ENCODE measurements around the gene GALNT11. TPM values are rescaled to one million over a fixed set of nuclear protein-coding genes. Genes with fewer than 3 reads are reported as not detected.

GALNT11 gene
- total and polyA plus RNA-seq, 2 experiments from 2014 or later: 42.0 to 49.1 TPM

- Histone ChIP-seq H3K79me2 (ENCODE audit: insufficient read depth) (peaks cover 45% of the 10 kb centered on the region), H3K9me2 (ENCODE audit: insufficient read depth) (no peaks in the 10 kb centered on the region), H3K4me1 (ENCODE audit: insufficient read depth) (no peaks in the 10 kb centered on the region), H4K20me1 (ENCODE audit: insufficient read depth) (no peaks in the 10 kb centered on the region), H3K4me2 (ENCODE audit: unreplicated experiment) (no peak overlapping the region), H3K9ac (no peak overlapping the region), H3K27ac (no peak overlapping the region), H3K27me3 (replicated peaks; ENCODE audit: insufficient read depth) (no peaks in the 10 kb centered on the region), H2AFZ (no peak overlapping the region), H3K4me3 (no peak overlapping the region), H3K36me3 (ENCODE audit: low read depth) (no peaks in the 10 kb centered on the region), H3F3A (ENCODE audit: insufficient read depth) (no peaks in the 10 kb centered on the region), H3K9me3 (ENCODE audit: low read depth) (no peaks in the 10 kb centered on the region)
- WGBS, 2 experiments (ENCODE audit: low coverage in 1 of 2, low lambda C conversion rate in 2 of 2, missing lambda C conversion rate in 2 of 2): 96 to 98% methylated on average over 6 of the region's 6 CpGs
- TF ChIP-seq EZH2 (IDR thresholded peaks at IDR 0.05; ENCODE audit: insufficient read depth, poor library complexity, severe bottlenecking) (no peak), EZH2phosphoT487 (IDR thresholded peaks at IDR 0.05; ENCODE audit: insufficient read depth, low read depth) (no peak)
- DNase-seq: no peak
- in situ Hi-C loops (cut with MboI): no loop called here
These were observed 65.3 kb downstream of the GALNT11 start for GRCh38 chr7:152090747-152091146.

GRCh38 chr7:152093717-152094116 lies 68.2 kb downstream of the GALNT11 start:
- Histone ChIP-seq H3K9me2 (ENCODE audit: insufficient read depth) (no peaks in the 10 kb centered on the region), H3K4me3 (no peak overlapping the region), H3K79me2 (ENCODE audit: insufficient read depth) (peaks cover 27% of the 10 kb centered on the region), H3K9me3 (ENCODE audit: low read depth) (no peaks in the 10 kb centered on the region), H3F3A (ENCODE audit: insufficient read depth) (no peaks in the 10 kb centered on the region), H3K9ac (no peak overlapping the region), H3K27me3 (replicated peaks; ENCODE audit: insufficient read depth) (no peaks in the 10 kb centered on the region), H3K27ac (no peak overlapping the region), H2AFZ (no peak overlapping the region), H3K4me1 (ENCODE audit: insufficient read depth) (no peaks in the 10 kb centered on the region), H3K4me2 (ENCODE audit: unreplicated experiment) (no peak overlapping the region), H3K36me3 (ENCODE audit: low read depth) (no peaks in the 10 kb centered on the region), H4K20me1 (ENCODE audit: insufficient read depth) (no peaks in the 10 kb centered on the region)
- in situ Hi-C loops (cut with MboI): no loop called here
- no peak for DNase-seq
- 86 to 87% methylated on average over 4 of the region's 4 CpGs for WGBS, 2 experiments (ENCODE audit: low coverage in 1 of 2, low lambda C conversion rate in 2 of 2, missing lambda C conversion rate in 2 of 2)
- TF ChIP-seq EZH2phosphoT487 (IDR thresholded peaks at IDR 0.05; ENCODE audit: insufficient read depth, low read depth): no peak

- 97 to 100% methylated on average over 1 of the region's 1 CpG for WGBS, 2 experiments (ENCODE audit: low coverage in 1 of 2, low lambda C conversion rate in 2 of 2, missing lambda C conversion rate in 2 of 2)
- no peaks in the 10 kb centered on the region for H3K36me3 ChIP-seq (ENCODE audit: low read depth)
- no peak for DNase-seq
- peaks cover 17% of the 10 kb centered on the region for H3K79me2 ChIP-seq (ENCODE audit: insufficient read depth)
- H3K9me2 ChIP-seq (ENCODE audit: insufficient read depth): no peaks in the 10 kb centered on the region
- no peak overlapping the region for H3K4me3 ChIP-seq
- no peak overlapping the region for H3K27ac ChIP-seq
- H3K4me2 ChIP-seq (ENCODE audit: unreplicated experiment): no peak overlapping the region
- no peak overlapping the region for H3K9ac ChIP-seq
- H4K20me1 ChIP-seq (ENCODE audit: insufficient read depth): no peaks in the 10 kb centered on the region
- TF ChIP-seq EZH2phosphoT487 (IDR thresholded peaks at IDR 0.05; ENCODE audit: insufficient read depth, low read depth) (no peak), EZH2 (IDR thresholded peaks at IDR 0.05; ENCODE audit: insufficient read depth, poor library complexity, severe bottlenecking) (no peak)
- H3K4me1 ChIP-seq (ENCODE audit: insufficient read depth): no peaks in the 10 kb centered on the region
- in situ Hi-C loops (cut with MboI): no loop called here
- no peaks in the 10 kb centered on the region for H3F3A ChIP-seq (ENCODE audit: insufficient read depth)
- H3K9me3 ChIP-seq (ENCODE audit: low read depth): no peaks in the 10 kb centered on the region
- H2AFZ ChIP-seq: no peak overlapping the region
- H3K27me3 ChIP-seq (replicated peaks; ENCODE audit: insufficient read depth): no peaks in the 10 kb centered on the region
These were observed 70.3 kb downstream of the GALNT11 start for GRCh38 chr7:152095771-152096170.

GRCh38 chr7:152097330-152097729 lies 71.9 kb downstream of the GALNT11 start:
- Histone ChIP-seq H3K9ac (no peak overlapping the region), H3K9me2 (ENCODE audit: insufficient read depth) (no peaks in the 10 kb centered on the region), H4K20me1 (ENCODE audit: insufficient read depth) (no peaks in the 10 kb centered on the region), H3K27me3 (replicated peaks; ENCODE audit: insufficient read depth) (no peaks in the 10 kb centered on the region), H3K4me1 (ENCODE audit: insufficient read depth) (no peaks in the 10 kb centered on the region), H3K27ac (no peak overlapping the region), H3F3A (ENCODE audit: insufficient read depth) (no peaks in the 10 kb centered on the region), H2AFZ (no peak overlapping the region), H3K79me2 (ENCODE audit: insufficient read depth) (peaks cover 7% of the 10 kb centered on the region; the same call in 1 of the 2 replicates), H3K4me2 (ENCODE audit: unreplicated experiment) (no peak overlapping the region), H3K4me3 (no peak overlapping the region), H3K36me3 (ENCODE audit: low read depth) (no peaks in the 10 kb centered on the region), H3K9me3 (ENCODE audit: low read depth) (no peaks in the 10 kb centered on the region)
- WGBS, 2 experiments (ENCODE audit: low coverage in 1 of 2, low lambda C conversion rate in 2 of 2, missing lambda C conversion rate in 2 of 2): 95 to 97% methylated on average over 4 of the region's 4 CpGs
- in situ Hi-C loops (cut with MboI): no loop called here
- no peak for TF ChIP-seq EZH2phosphoT487 (IDR thresholded peaks at IDR 0.05; ENCODE audit: insufficient read depth, low read depth)
- no peak for TF ChIP-seq EZH2 (IDR thresholded peaks at IDR 0.05; ENCODE audit: insufficient read depth, poor library complexity, severe bottlenecking)
- no peak for DNase-seq

GRCh38 chr7:152103066-152103465 lies 77.6 kb downstream of the GALNT11 start:
- Histone ChIP-seq H3K36me3 (ENCODE audit: low read depth) (peaks cover 14% of the 10 kb centered on the region; the same call in 1 of the 2 replicates), H3F3A (ENCODE audit: insufficient read depth) (peaks cover 5% of the 10 kb centered on the region), H3K4me3 (no peak overlapping the region), H3K27me3 (replicated peaks; ENCODE audit: insufficient read depth) (no peaks in the 10 kb centered on the region), H3K4me2 (ENCODE audit: unreplicated experiment) (no peak overlapping the region), H4K20me1 (ENCODE audit: insufficient read depth) (no peaks in the 10 kb centered on the region), H3K79me2 (ENCODE audit: insufficient read depth) (no peaks in the 10 kb centered on the region), H3K9me2 (ENCODE audit: insufficient read depth) (no peaks in the 10 kb centered on the region), H2AFZ (no peak overlapping the region), H3K27ac (no peak overlapping the region), H3K9me3 (ENCODE audit: low read depth) (no peaks in the 10 kb centered on the region), H3K4me1 (ENCODE audit: insufficient read depth) (no peaks in the 10 kb centered on the region), H3K9ac (no peak overlapping the region)
- TF ChIP-seq EZH2phosphoT487 (IDR thresholded peaks at IDR 0.05; ENCODE audit: insufficient read depth, low read depth) (no peak), EZH2 (IDR thresholded peaks at IDR 0.05; ENCODE audit: insufficient read depth, poor library complexity, severe bottlenecking) (no peak)
- in situ Hi-C loops (cut with MboI): no loop called here
- DNase-seq: no peak
- 91 to 93% methylated on average over 7 of the region's 7 CpGs for WGBS, 2 experiments (ENCODE audit: low coverage in 1 of 2, low lambda C conversion rate in 2 of 2, missing lambda C conversion rate in 2 of 2)
